Ascending aorta (tissue), 2 donors: ENCODE data around the gene ARHGAP8. TPM values are rescaled to one million over a fixed set of nuclear protein-coding genes. Genes with fewer than 3 reads are reported as not detected.

Source experiments
- DNase-seq, 2 donors: peaks; one replicate each; pipeline ENCODE4 v3.0.0-alpha.2; 2019; ENCODE audit warnings: low spot score in 2 of 2
- H3K27ac ChIP-seq, 2 donors: fragments of 200-600 bp; sonication (generic); one replicate each; pipeline ENCODE4 v1.5.1; 2016 to 2017; ENCODE audit warnings: mild to moderate bottlenecking in 1 of 2
- H3K27me3 ChIP-seq: fragments of 200-600 bp; sonication (generic); one replicate; pipeline ENCODE4 v1.5.1; 2017
- H3K36me3 ChIP-seq, 2 donors: fragments of 200-600 bp; sonication (generic); one replicate each; pipeline ENCODE4 v1.5.1; 2016
- H3K4me1 ChIP-seq, 2 donors: fragments of 200-600 bp; sonication (generic); one replicate each; pipeline ENCODE4 v1.5.1; 2016 to 2017; ENCODE audit warnings: mild to moderate bottlenecking in 1 of 2
- H3K4me3 ChIP-seq, 2 donors: fragments of 200-600 bp; sonication (generic); one replicate each; pipeline ENCODE4 v1.5.1; 2016 to 2017; ENCODE audit warnings: mild to moderate bottlenecking in 1 of 2
- H3K9me3 ChIP-seq, 2 donors: fragments of 200-600 bp; sonication (generic); one replicate each; pipeline ENCODE4 v1.5.1; 2016
- intact Hi-C: fragments of 100-400 bp; cut with DNase I; formaldehyde crosslinking; loops from one replicate; pipeline ENCODE4 v1.15.1; 2023
- total RNA-seq: library from RNA; depleted of rRNA; stranded (reverse); fragments of >200 nt; gene quantifications from one replicate; pipeline ENCODE4 v1.1.0, GENCODE V29; 2016
- TF ChIP-seq, protein P1 (sequence below), 3 experiments: fragments of 200-600 bp in 2 of 3; fragments of 450-650 bp in 1 of 3; sonication (generic) in 2 of 3; IDR thresholded peaks; one replicate each; pipeline ENCODE4 v1.5.1; 2016 to 2019; ENCODE audit warnings: antibody characterized with exemption in 3 of 3, mild to moderate bottlenecking in 1 of 3, moderate library complexity in 1 of 3

ARHGAP8 gene
- total RNA-seq, 1 donor from 2014 or later, result not detected

DNA sequence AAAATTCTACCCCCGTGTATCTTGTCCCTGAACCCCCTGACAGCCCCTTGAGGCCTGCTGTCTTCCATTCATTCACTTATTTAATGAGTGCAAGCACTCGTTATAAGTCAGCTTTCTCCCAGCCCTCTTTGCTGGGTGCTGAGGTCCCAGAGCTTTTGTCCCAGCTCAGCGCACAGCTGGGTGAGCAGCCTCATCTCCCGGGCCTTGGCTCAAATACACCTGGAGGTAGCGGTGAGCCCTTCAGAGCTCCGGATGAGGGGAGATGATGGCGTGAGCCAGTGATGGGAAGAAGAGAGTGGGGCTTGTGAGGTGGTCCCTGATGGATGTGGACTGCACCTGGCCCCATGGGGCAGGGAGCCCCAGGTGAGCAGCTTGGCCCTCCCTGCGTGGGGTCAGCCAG, 18.1 kb upstream of the ARHGAP8 start:
- Histone ChIP-seq H3K27ac (no peak overlapping the region), H3K9me3 (no peaks in the 10 kb centered on the region), H3K27me3 (no peaks in the 10 kb centered on the region), H3K4me1 (no peaks in the 10 kb centered on the region), H3K4me3 (no peak overlapping the region), H3K36me3 (no peaks in the 10 kb centered on the region)
- DNase-seq, result no peak
- TF ChIP-seq, protein P1, sequence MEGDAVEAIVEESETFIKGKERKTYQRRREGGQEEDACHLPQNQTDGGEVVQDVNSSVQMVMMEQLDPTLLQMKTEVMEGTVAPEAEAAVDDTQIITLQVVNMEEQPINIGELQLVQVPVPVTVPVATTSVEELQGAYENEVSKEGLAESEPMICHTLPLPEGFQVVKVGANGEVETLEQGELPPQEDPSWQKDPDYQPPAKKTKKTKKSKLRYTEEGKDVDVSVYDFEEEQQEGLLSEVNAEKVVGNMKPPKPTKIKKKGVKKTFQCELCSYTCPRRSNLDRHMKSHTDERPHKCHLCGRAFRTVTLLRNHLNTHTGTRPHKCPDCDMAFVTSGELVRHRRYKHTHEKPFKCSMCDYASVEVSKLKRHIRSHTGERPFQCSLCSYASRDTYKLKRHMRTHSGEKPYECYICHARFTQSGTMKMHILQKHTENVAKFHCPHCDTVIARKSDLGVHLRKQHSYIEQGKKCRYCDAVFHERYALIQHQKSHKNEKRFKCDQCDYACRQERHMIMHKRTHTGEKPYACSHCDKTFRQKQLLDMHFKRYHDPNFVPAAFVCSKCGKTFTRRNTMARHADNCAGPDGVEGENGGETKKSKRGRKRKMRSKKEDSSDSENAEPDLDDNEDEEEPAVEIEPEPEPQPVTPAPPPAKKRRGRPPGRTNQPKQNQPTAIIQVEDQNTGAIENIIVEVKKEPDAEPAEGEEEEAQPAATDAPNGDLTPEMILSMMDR (IDR thresholded peaks at IDR 0.05), result no peak
- intact Hi-C loops, result no loop called here

DNA sequence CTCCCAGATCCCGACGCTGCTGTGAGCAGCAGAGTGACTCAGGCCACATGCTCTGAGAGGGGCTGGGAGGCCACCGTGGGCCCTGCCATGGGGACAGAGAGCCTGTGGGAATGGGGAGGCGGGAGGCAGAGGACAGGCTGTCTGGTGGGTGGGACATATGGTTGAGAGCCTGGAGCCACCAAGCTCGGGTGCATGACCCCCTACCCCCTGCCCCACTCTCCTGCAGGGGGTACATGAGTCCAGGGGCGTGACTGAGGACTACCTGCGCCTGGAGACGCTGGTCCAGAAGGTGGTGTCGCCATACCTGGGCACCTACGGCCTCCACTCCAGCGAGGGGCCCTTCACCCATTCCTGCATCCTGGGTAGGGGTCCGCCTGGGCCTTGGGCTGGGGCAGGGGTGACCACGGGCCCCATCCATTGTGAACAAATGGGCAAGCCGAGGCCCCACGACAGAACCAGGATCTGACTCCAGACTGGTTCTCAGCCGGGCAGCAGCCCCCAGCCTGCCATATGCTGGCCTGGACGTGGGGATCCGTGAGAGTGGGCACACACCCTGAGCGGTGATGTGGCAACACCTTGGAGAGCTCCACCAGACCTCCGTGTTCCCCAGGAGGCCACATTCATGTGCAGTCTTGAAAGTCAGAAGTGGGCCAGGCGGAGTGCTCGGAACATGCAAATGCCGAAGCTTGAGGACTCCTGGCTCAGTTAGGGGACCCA, 17.4 kb upstream of the ARHGAP8 start:
- H3K27me3 ChIP-seq, result no peaks in the 10 kb centered on the region
- intact Hi-C loops, result no loop called here

DNA sequence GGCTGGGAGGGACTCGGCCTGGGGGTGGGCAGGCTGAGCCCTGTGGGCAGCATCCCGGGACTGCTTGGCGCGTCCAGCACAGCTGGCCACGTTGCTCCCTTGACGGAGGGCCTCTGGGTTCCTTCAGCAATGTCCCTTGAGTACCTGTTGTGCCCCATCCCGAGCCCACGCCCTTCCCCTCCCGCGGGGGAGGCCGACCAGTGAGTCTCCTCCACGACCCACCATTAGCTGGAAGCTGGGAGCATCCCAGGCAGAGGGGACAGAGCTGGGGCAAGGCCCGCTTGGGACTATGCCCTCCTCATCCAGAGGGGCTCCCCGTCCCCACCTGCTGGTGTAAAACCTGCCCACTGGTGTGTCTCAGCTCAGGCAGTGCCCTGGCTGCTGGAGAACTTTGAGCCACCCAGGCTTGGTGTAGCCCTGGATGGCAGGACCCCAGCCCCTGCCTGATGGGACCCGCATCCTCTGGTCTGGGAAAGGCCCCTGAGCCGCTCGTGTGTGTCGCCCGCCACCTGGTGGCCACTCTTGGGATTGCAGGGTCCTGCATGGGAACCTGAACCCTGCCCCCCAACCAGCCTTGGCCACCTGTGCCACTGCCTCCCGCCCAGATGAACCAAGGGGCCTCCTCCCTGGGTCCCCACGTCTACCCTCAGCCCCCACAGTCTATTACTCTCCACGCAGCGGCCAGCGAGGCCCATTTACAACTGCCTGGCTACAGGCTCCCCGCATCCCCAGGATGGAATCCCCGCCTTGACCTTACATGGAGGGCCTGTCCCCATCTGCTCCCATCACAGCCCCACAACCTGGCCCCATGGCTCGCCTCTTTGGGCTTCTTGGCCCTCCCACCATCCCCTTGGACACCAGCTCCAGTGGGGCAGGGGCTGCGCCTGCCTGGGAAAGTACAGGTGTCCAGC, 16.6 kb upstream of the ARHGAP8 start:
- H3K4me3 ChIP-seq, result no peak overlapping the region
- no peaks in the 10 kb centered on the region for H3K4me1 ChIP-seq
- H3K27me3 ChIP-seq, result no peaks in the 10 kb centered on the region
- peak in 1 of 2 donors; percentile 18 for DNase-seq
- intact Hi-C loops, result no loop called here
- TF ChIP-seq, protein P1 (IDR thresholded peaks at IDR 0.05), result peak; percentile 84 to 92 (median 85)
- no peak overlapping the region for H3K27ac ChIP-seq
- no peaks in the 10 kb centered on the region for H3K36me3 ChIP-seq
- H3K9me3 ChIP-seq, result no peaks in the 10 kb centered on the region

More for the DNA sequence above, 17.4 kb upstream of the ARHGAP8 start:
- Histone ChIP-seq H3K36me3 (no peaks in the 10 kb centered on the region), H3K4me3 (no peak overlapping the region), H3K9me3 (no peaks in the 10 kb centered on the region), H3K4me1 (no peaks in the 10 kb centered on the region), H3K27ac (no peak overlapping the region)
- no peak for DNase-seq
- TF ChIP-seq, protein P1 (IDR thresholded peaks at IDR 0.05), result no peak

DNA sequence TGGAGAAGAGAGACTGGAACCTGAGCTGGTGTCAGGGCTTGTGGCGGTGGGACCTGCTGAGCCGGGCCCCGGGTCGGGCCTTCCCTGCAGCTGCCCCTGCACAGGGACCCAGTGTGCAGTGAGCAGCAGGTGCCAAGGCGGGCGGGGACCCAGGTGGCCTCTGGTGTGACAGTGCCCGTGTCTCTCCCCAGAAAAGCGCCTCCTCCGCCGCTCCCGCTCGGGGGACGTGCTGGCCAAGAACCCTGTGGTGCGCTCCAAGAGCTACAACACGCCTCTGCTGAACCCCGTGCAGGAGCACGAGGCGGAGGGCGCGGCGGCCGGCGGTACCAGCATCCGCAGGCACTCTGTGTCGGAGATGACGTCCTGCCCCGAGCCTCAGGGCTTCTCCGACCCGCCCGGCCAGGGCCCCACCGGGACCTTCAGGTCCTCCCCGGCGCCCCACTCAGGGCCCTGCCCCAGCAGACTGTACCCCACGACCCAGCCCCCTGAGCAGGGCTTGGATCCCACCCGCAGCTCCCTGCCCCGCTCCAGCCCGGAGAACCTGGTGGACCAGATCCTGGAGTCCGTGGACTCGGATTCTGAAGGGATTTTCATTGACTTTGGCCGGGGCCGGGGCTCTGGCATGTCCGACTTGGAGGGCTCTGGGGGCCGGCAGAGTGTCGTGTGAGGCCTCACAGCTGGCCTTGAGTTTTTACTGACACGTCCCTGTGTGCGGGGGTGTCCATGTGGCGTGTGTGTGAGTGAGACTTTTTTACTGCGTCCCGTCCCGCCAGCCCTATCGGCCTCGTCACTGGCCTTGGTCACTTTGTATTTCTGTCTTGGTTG, 15.6 kb upstream of the ARHGAP8 start:
- H3K27me3 ChIP-seq, result no peaks in the 10 kb centered on the region
- no peak overlapping the region for H3K4me3 ChIP-seq
- no peaks in the 10 kb centered on the region for H3K36me3 ChIP-seq
- TF ChIP-seq, protein P1 (IDR thresholded peaks at IDR 0.05), result no peak
- no peaks in the 10 kb centered on the region for H3K9me3 ChIP-seq
- no peak for DNase-seq
- H3K27ac ChIP-seq, result no peak overlapping the region
- intact Hi-C loops, result no loop called here
- no peaks in the 10 kb centered on the region for H3K4me1 ChIP-seq
